Measurements from ENCODE around the gene ANKLE1. TPM values are rescaled to one million over a fixed set of nuclear protein-coding genes. Genes with fewer than 3 reads are reported as not detected.

Gene ANKLE1
- polyA plus RNA-seq, 4 donors, result 0.86 to 2.3 (median 1.3) TPM

DNA sequence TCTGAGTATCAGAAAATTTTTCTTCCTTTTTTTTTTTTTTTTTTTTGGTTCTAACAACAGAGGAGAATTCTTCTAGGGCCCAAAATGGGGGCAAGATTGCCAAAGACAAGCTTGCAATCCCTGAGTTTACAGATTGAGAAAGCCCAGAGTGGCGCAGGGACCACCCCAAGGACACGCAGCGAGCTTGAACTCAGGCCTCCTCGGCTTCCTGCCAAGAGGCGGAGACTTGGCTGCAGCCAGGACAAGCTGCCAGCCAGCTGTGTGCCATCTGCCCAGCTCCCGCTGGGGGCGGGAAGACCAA lies 23.5 kb downstream of the ANKLE1 start:
- DNase-seq (ENCODE audit: low read depth in 4 of 4, low spot score in 2 of 4), result no peak

DNA sequence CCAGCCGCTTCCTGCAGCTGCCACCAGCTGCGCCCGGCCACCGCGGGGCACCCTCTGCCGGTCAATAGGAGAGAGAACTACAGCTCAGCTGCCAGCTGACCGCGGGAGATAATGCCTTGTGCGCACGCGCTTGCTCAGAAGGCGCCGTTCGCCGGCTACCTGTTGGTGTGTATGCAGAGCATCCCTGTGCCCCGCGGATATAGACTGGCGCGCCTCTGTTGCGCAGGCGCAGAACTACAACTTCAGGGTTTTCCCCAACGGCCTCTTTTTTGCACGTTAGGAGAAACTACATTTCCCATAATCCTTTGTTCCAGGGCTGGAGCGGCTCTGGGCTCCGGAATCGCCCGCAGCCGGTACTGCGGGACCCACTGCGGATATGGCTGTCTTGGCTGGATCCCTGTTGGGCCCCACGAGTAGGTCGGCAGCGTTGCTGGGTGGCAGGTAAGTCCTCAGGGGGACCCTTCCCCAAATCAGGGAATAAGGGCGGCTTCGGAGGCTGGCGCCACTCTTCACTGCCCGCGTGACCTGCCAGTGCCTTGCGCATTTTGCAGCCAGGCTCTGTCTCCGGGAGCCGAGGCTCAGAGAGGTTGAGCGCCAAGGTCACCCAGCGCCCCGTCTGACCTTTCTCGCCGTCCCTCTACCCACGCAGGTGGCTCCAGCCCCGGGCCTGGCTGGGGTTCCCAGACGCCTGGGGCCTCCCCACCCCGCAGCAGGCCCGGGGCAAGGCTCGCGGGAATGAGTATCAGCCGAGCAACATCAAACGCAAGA lies 24.0 kb downstream of the ANKLE1 start, which contains the start of gene MRPL34:
Gene MRPL34, plus strand, starts transcription at position 356 of the 768 bp plus-strand sequence. Its CDS starts 21 bp downstream, at position 377.
- DNase-seq (ENCODE audit: low read depth in 4 of 4, low spot score in 2 of 4), result peak; percentile 90 to 97 (median 93)

DNA sequence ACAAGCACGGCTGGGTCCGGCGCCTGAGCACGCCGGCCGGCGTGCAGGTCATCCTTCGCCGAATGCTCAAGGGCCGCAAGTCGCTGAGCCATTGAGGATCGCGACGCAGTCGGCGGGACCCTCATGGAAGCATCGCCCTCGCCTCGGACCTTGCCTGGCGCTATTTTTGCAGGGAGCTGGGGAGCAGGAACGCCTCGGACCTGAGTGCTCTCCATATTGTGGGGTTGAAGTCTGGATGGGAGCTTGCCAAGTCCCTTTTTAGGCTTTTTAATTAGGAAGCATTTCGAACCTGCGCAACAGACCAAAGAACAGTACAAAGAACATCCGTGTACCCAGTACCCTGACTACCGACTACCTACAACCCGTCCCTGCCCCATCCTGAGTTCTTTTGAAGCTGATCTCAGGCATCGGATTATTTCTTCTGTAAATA lies 24.6 kb downstream of the ANKLE1 start:
- DNase-seq (ENCODE audit: low read depth in 4 of 4, low spot score in 2 of 4), result no peak

GRCh38 chr19:17307876-17308377 lies 26.2 kb downstream of the ANKLE1 start:
- DNase-seq (ENCODE audit: low read depth in 4 of 4, low spot score in 2 of 4), result no peak

DNA sequence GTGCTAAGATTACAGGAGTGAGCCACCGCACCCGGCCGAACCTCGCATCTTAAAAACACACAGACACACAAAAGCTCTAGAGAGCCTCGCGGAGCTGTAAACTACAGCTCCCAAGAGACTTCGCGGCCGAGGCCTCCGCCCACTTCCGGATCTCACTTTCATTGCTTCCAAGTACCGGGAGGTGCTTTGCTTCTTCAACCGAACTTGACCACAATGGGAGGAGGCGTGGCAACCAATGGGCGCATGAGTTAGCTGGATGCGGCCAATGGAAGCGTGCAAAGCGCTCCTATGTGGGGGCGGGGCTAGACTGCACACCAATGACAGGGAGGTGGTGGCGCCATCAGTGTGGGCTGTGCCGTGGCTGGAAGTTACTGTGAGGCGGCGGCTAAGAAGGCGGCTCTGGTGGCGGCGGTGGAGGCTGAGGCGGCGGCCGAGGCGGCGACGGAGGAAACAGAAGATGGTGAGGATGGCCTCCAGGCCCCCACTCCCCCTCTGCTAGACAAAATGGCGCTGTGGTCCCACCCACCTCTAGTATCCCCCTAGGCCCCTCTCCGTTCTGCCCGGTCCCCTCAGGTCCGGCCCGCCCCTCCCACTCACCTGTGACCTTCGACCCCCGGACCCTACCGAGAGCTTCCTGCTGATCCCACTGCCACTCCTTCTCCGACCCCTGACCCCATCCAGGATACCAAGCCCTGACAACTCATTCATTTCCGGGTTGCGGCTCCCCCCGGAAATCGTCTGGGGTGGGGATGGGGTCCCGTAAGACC lies 27.7 kb downstream of the ANKLE1 start, which contains the start of gene DDA1:
Gene DDA1, plus strand, starts transcription at position 366 of the 767 bp plus-strand sequence. Its CDS starts 92 bp downstream, at position 458.
- peak; percentile 89 to 100 (median 98) for DNase-seq (ENCODE audit: low read depth in 4 of 4, low spot score in 2 of 4)

- DNase-seq (ENCODE audit: low read depth in 4 of 4, low spot score in 2 of 4), result no peak
These were observed 28.3 kb downstream of the ANKLE1 start for GRCh38 chr19:17309965-17310461.

DNA sequence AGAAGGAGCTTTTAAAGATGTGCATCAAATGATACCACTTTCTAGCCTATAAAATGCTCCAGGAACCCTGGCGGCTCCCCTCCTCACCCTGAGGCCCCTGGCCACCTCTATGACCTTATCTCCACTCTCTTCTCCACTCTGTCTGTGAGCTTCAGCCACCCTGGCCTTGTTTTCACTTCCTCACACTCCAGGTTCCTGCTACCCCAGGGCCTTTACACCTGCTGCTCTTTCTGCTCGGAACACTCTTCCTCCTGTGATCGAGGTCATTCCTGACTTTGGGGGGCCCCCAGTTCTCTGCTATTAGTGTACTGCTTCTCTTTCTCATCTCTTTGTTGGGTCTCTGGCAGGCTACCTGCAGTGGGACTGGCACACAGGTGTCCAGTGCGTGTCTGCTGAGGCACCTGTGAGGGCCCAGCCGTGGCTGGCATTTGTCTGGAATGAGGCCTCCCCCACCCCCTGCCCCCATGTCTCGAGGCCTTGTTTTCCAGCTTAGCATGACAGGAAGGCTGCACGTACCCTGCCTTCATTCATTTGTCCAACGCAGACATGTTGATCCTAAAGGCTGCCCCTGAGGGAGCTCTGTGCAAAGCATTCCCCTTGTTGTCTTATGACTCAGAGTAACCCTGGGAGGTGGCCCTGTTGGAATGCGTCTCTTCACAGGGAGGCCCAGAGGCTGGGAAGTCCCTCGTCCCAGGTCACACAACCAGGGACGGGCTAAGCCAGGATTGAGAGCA lies 29.9 kb downstream of the ANKLE1 start:
- no peak for DNase-seq (ENCODE audit: low read depth in 4 of 4, low spot score in 2 of 4)

- DNase-seq (ENCODE audit: low read depth in 4 of 4, low spot score in 2 of 4), result no peak
These were observed 30.8 kb downstream of the ANKLE1 start for GRCh38 chr19:17312189-17313113.

GRCh38 chr19:17314007-17314593 lies 32.4 kb downstream of the ANKLE1 start:
- DNase-seq (ENCODE audit: low read depth in 4 of 4, low spot score in 2 of 4), result no peak

- no peak for DNase-seq (ENCODE audit: low read depth in 4 of 4, low spot score in 2 of 4)
These were observed 37.3 kb downstream of the ANKLE1 start for GRCh38 chr19:17318966-17319365.

DNA sequence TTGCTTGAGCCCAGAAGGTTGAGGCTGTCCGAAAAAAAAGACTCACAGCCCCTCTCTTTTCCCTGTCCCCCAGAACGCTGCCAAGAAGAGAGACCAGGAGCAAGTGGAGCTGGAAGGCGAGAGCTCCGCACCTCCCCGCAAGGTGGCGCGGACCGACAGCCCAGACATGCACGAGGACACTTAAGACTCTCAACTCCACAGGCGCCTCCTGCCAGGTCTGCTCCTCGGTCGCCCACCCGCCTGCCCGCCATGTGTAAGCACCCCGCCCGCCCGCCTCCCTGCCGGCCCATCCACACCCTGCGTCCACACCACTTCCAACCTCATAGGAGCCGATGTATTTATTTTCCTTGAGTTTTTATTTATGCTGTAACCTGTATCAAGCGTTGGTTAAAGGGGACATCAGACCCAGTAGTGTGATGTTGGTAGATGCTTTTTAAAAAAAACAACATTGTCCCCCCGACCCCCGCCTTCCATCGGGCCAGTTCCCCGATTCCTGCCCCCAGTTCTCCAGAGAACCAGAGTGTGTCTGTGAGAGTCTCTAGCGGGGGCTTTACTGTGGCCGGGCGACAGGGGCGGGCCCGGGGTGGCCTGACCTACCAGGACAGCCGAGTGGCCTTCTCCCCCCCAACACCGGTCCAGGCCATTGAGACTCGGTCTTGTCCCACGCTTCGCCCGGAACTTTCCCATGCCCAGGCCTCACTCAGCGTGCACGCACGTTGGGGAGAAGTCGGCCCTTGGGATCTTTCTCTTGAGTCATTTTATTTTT lies 38.0 kb downstream of the ANKLE1 start:
- no peak for DNase-seq (ENCODE audit: low read depth in 4 of 4, low spot score in 2 of 4)

DNA sequence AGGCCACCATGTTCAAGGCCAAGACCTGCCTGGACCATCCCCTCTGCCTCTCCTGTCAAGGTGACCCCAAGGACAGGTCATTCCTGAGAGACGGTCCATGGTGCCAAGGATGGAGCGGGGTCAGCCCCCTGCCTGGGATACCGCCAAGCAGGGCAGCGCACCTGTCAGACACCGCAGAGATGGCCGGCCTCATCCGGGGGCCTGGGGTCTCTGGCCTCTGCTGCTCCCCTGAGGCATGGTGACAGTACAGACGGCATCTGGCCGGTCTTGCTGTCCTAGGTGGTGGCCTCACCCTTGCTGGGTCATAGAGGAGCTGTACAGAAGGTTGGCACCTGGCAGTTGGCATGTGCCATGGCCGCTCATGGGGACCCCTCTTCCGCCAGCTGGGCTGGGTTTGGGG lies 38.7 kb downstream of the ANKLE1 start:
- DNase-seq (ENCODE audit: low read depth in 4 of 4, low spot score in 2 of 4), result no peak

DNA sequence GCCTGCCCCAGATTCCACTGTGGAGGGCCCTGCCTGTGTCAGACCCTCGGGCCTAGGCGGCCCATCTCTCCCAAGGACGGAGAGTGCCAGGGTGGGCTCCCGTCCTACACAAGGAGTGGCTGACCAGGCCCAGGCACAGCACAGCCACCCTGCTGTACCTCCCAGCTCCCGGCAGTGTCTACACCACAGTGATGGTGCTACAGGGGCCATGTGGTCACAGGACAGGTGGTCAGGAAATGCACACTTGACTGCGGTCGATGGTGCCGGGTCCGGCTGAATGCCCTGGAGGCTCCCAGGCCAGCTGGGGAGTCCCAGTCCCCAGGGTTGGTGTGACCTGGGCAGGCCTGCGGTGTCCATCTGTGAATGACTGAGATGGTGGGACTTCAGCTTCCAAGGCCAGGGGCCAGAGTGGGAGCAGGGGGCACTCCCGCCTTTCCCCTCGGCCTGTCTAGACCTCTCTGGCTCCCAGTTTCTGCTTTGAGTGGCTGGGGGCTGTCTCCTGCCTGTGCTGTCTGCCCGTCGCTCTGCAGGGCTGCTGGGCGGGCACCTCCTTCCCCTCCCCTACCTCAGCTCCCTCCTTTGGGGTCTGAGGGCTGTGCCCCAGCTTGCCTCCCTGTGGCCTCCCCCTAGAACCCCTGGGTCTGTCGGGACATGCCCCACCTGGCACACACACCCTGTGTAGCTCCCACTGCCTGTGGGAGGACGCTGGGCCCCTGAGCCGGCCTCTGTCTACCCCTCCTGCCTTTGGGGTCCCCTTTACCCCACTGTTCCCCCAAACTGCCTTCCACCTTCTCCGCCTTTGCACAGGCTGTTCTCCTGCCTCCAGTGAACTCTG lies 40.2 kb downstream of the ANKLE1 start:
- no peak for DNase-seq (ENCODE audit: low read depth in 4 of 4, low spot score in 2 of 4)

DNA sequence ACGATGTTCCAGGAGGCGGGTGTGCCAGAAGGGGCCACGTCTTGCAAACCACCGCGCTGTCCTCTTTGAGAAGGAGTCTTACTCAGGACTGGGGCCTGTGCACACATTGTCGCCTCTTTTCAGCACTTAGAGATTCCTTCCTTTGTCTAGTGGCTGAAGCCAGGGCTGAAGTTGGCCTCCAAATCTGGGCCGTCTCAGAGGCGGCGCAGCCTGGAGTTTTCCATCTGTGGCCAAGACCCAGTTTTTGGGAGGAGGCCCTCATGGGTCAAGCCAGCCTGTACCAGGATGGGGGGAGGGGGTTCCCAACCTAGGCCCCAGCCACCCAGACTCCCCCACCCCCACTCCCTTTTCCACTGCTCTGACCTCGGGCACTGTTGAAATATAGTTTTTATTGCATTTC lies 41.2 kb downstream of the ANKLE1 start:
- no peak for DNase-seq (ENCODE audit: low read depth in 4 of 4, low spot score in 2 of 4)

DNA sequence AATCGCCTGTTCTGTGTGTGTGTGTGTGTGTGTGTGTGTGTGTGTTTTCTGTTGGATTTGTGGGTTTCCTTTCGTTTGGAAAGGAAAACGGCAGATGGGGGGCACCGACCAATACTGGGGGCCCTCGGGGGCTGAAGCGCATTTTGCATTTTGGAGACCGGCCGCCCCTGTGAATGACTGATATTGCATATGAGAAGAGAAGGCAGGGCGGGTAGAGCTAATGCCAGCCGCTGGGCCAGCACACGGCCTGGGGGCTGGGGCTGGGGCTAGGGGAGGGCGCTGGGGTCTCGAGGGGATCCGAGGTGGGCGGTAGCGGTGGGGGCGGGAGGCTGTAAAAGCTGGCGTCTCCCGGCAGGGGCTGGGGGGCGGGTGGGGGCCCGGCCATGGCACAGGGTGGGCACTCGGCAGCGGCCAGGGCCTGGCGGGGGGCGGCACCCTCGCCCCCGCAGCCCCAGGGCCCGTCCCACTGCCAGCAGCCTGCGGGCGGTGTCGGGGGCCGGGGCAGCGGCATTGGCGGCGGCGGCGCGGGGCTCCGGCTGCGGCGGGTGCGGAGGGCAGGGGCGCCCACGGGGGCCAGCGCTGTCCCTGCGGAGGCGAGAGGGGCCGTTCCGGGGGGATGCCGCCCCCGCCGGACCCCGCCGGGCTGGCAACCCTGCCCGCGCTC lies 41.7 kb downstream of the ANKLE1 start:
- DNase-seq (ENCODE audit: low read depth in 4 of 4, low spot score in 2 of 4), result no peak

DNA sequence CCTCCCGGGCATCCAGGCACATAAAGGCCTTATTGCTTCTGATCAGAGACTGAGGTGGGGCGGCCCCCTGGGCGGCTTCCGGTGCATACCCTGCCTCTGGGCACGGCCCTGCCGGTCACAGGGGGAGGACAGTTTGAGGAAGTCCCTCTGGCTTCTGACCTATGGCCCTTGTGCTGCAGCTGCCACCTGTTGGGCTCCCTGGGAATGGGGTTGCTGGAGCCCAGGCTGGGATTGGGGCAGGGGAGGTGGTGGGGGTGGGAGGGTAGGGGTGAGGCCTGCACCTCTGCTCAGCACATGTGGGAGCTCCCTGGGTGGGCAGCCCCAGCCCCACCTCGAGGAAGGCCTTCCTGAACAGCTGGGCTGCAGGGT lies 42.2 kb downstream of the ANKLE1 start:
- no peak for DNase-seq (ENCODE audit: low read depth in 4 of 4, low spot score in 2 of 4)
